HG03135 (cell line): ENCODE data around the gene ZSCAN9.

Experiments used
- ATAC-seq: cut with Tn5 transposase; IDR thresholded peaks from one replicate; pipeline ENCODE4 v1.9.1; 2021; ENCODE audit warnings: mild to moderate bottlenecking, moderate library complexity; ENCODE audit not compliant: unreplicated experiment

The ZSCAN9 gene

GRCh38 chr6:28225056-28225834 is at the start of gene ZSCAN9:
TSS of gene ZSCAN9 (plus strand) at chr6:28225275. CDS start at chr6:28227085, 1,810 bp downstream.
- ATAC-seq: peak; percentile 84

GRCh38 chr6:28176373-28176772 is 48.7 kb upstream of the ZSCAN9 start:
- no peak for ATAC-seq

GRCh38 chr6:28182255-28182654 is 42.8 kb upstream of the ZSCAN9 start:
- no peak for ATAC-seq

GRCh38 chr6:28188111-28188979 is 36.7 kb upstream of the ZSCAN9 start:
- ATAC-seq: no peak

- ATAC-seq: no peak
These were observed 25.1 kb upstream of the ZSCAN9 start for GRCh38 chr6:28200020-28200419.

- ATAC-seq: no peak
These were observed 21.9 kb upstream of the ZSCAN9 start for GRCh38 chr6:28203201-28203600.

- ATAC-seq: no peak
These were observed 19.2 kb upstream of the ZSCAN9 start for GRCh38 chr6:28205879-28206278.

GRCh38 chr6:28206527-28206926 is 18.5 kb upstream of the ZSCAN9 start:
- no peak for ATAC-seq

GRCh38 chr6:28206928-28207509 is 18.1 kb upstream of the ZSCAN9 start:
- no peak for ATAC-seq

- no peak for ATAC-seq
These were observed 17.5 kb upstream of the ZSCAN9 start for GRCh38 chr6:28207510-28208110.

GRCh38 chr6:28208111-28208659 is 16.9 kb upstream of the ZSCAN9 start:
- no peak for ATAC-seq

- no peak for ATAC-seq
These were observed 15.1 kb upstream of the ZSCAN9 start for GRCh38 chr6:28209753-28210535.

GRCh38 chr6:28211840-28212509 is 13.1 kb upstream of the ZSCAN9 start:
- ATAC-seq: no peak

GRCh38 chr6:28212510-28213212 is 12.4 kb upstream of the ZSCAN9 start:
- no peak for ATAC-seq

GRCh38 chr6:28213213-28213523 is 11.9 kb upstream of the ZSCAN9 start:
- no peak for ATAC-seq

- no peak for ATAC-seq
These were observed 9.7 kb upstream of the ZSCAN9 start for GRCh38 chr6:28215425-28215824.

GRCh38 chr6:28217890-28218289 is 7.2 kb upstream of the ZSCAN9 start:
- ATAC-seq: no peak

- ATAC-seq: peak; percentile 54
These were observed 6.5 kb upstream of the ZSCAN9 start for GRCh38 chr6:28218312-28219248.
